ENCODE results near the gene LRRIQ1.

The LRRIQ1 gene

GRCh38 chr12:85155791-85156190 lies 119.6 kb downstream of the LRRIQ1 start:
- TF ChIP-seq CTCF (conservative IDR thresholded peaks at IDR 0.05), result peak; percentile 55
- no peak overlapping the region for H3K27ac ChIP-seq

- H3K27ac ChIP-seq, result no peak overlapping the region
- TF ChIP-seq CTCF (conservative IDR thresholded peaks at IDR 0.05), result peak; percentile 11
Observed at GRCh38 chr12:85156569-85156968, 120.4 kb downstream of the LRRIQ1 start.

GRCh38 chr12:85157035-85157603 lies 121.0 kb downstream of the LRRIQ1 start:
- 0 out of 2 replicates have a peak, but pooled peaks have one; percentile 0 for TF ChIP-seq CTCF (conservative IDR thresholded peaks at IDR 0.05)

GRCh38 chr12:85163752-85164321 lies 127.7 kb downstream of the LRRIQ1 start:
- TF ChIP-seq CTCF (conservative IDR thresholded peaks at IDR 0.05), result no peak
- no peak overlapping the region for H3K27ac ChIP-seq

More at GRCh38 chr12:85157035-85157603, 121.0 kb downstream of the LRRIQ1 start:
- no peak overlapping the region for H3K27ac ChIP-seq

- no peak for TF ChIP-seq CTCF (conservative IDR thresholded peaks at IDR 0.05)
- H3K27ac ChIP-seq, result no peak overlapping the region
Observed at GRCh38 chr12:85179680-85180270, 143.6 kb downstream of the LRRIQ1 start.

- no peak for TF ChIP-seq CTCF (conservative IDR thresholded peaks at IDR 0.05)
- H3K27ac ChIP-seq, result no peak overlapping the region
Observed at GRCh38 chr12:85182699-85183098, 146.5 kb downstream of the LRRIQ1 start.

- H3K27ac ChIP-seq, result no peak overlapping the region
Observed at GRCh38 chr12:85183855-85184254, 147.7 kb downstream of the LRRIQ1 start.

More at GRCh38 chr12:85183855-85184254, 147.7 kb downstream of the LRRIQ1 start:
- TF ChIP-seq CTCF (conservative IDR thresholded peaks at IDR 0.05), result no peak

Measured in VCaP (cell line).